SK-N-MC (cell line): ENCODE results near the gene WAC.
A peak's percentile ranks its signal among the peaks of the same experiment; 100 is the strongest.
"Not testable (repeated sequence)": the region's sequence is repeated elsewhere in the genome, so short reads cannot be mapped to it uniquely, and the experiment has no call there.

Experiments used
- DNase-seq: peaks from one replicate; pipeline ENCODE4 v3.0.0-alpha.2; 2011; ENCODE audit warnings: low read depth, low spot score
- H3K27ac ChIP-seq: fragments of 200-600 bp; sonication (generic); 2 replicates; pipeline ENCODE4 v1.5.1; 2016; ENCODE audit warnings: mixed run types
- H3K36me3 ChIP-seq: fragments of 200-600 bp; sonication (generic); 2 replicates; pipeline ENCODE4 v1.6.1; 2017; ENCODE audit warnings: antibody characterized with exemption, low read length, mixed read lengths; ENCODE audit not compliant: insufficient read depth
- H3K4me3 ChIP-seq: fragments of 200-600 bp; sonication (generic); 2 replicates; pipeline ENCODE4 v1.5.1; 2016
- H3K9ac ChIP-seq: fragments of 200-600 bp; sonication (generic); 2 replicates; pipeline ENCODE4 v1.8.0; 2017; ENCODE audit warnings: mixed run types, mixed read lengths; ENCODE audit not compliant: insufficient read length
- H3K9me3 ChIP-seq: fragments of 200-600 bp; sonication (generic); 2 replicates; pipeline ENCODE4 v1.6.1; 2017; ENCODE audit warnings: low read depth, mild to moderate bottlenecking, antibody characterized with exemption, low read length, moderate library complexity, mixed read lengths
- EZH2 ChIP-seq: fragments of 200-600 bp; sonication (generic); IDR thresholded peaks from one replicate; pipeline ENCODE4 v1.6.1; 2017; ENCODE audit warnings: antibody characterized with exemption
- FOXP2 ChIP-seq: optimal IDR thresholded peaks from 2 replicates; pipeline ENCODE3; 2011; ENCODE audit warnings: mild to moderate bottlenecking, moderate library complexity; ENCODE audit not compliant: insufficient read depth; ENCODE audit errors: extremely low read length, control extremely low read depth
- POLR2AphosphoS5 ChIP-seq: IDR thresholded peaks from 2 replicates; pipeline ENCODE4 v1.6.1; 2012; ENCODE audit warnings: mild to moderate bottlenecking, low read depth, low read length, borderline replicate concordance

Gene WAC

GRCh38 chr10:28569506-28570159 lies 36.7 kb downstream of the WAC start:
- peaks cover 31% of the 10 kb centered on the region for H3K36me3 ChIP-seq
- H3K27ac ChIP-seq, result peak overlapping the region; percentile 42
- H3K4me3 ChIP-seq, result no peak overlapping the region
- DNase-seq, result no peak
- no peaks in the 10 kb centered on the region for H3K9me3 ChIP-seq
- no peak overlapping the region for H3K9ac ChIP-seq
- TF ChIP-seq EZH2, result no peak
- no peak for TF ChIP-seq FOXP2
- TF ChIP-seq POLR2AphosphoS5, result no peak

DNA sequence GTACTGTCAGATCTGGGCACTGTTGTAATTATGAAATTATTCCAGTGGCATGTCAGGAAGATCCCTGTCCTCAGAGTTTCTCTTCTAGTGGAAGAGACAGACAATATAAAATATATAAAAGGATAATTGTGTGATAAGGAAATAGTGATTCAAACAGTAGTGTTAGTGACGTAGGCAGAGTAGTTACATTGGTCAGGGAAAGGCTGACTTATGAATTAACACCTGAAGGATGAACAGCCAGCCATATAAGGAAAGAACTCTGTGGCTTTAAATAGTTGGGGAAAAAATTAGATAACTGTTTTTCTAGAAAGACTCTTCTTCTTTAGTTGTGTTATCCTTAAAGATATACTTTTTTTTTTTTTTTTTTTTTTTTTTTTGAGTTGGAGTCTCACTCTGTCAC lies 37.7 kb downstream of the WAC start:
- DNase-seq, result no peak
- Histone ChIP-seq H3K9me3 (no peaks in the 10 kb centered on the region), H3K27ac (no peak overlapping the region), H3K4me3 (no peak overlapping the region), H3K9ac (no peak overlapping the region), H3K36me3 (peaks cover 29% of the 10 kb centered on the region)
- TF ChIP-seq FOXP2, result no peak
- no peak for TF ChIP-seq POLR2AphosphoS5
- no peak for TF ChIP-seq EZH2

- Histone ChIP-seq H3K27ac (no peak overlapping the region), H3K4me3 (no peak overlapping the region), H3K9me3 (no peaks in the 10 kb centered on the region), H3K36me3 (peaks cover 29% of the 10 kb centered on the region), H3K9ac (no peak overlapping the region)
- DNase-seq, result no peak
- TF ChIP-seq EZH2, result no peak
- no peak for TF ChIP-seq POLR2AphosphoS5
- no peak for TF ChIP-seq FOXP2
These were observed 38.3 kb downstream of the WAC start for GRCh38 chr10:28571265-28571664.

DNA sequence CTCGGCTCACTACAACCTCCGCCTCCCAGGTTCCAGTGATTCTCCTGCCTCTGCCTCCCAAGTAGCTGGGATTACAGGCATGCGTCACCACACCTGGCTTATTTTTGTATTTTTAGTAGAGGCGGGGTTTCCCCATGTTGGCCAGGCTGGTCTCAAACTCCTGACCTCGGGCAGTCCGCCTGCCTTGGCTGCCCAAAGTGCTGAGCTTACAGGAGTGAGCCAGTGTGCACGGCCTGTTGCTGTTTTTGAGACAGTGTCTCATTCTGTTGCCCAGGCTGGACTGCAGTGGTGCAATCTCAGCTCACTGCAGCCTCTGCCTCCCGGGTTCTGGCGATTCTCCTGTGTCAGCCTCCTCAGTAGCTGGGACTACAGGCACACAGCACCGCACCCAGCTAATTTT lies 41.3 kb downstream of the WAC start:
- peaks cover 32% of the 10 kb centered on the region for H3K36me3 ChIP-seq
- not testable (repeated sequence) for H3K9me3 ChIP-seq, H3K9ac ChIP-seq, DNase-seq, H3K4me3 ChIP-seq, H3K27ac ChIP-seq

DNA sequence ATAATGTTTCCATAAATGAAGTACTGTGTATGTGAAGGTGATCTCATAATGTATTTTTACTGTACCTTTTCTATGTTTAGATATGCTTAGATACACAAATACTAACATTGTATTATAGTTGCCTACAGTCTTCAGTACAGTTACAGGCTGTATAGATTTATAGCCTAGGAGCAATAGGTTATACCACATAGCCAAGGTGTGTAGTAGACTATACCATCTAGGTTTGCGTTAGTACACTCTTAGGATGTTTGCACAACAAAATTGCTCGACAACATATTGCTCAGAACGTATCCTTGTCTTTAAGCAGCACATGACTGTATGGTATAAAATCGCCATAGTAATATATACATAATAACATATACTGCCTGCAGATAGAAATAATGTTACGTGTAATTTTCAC lies 42.9 kb downstream of the WAC start:
- Histone ChIP-seq H3K9ac (no peak overlapping the region), H3K9me3 (no peaks in the 10 kb centered on the region), H3K4me3 (no peak overlapping the region), H3K27ac (no peak overlapping the region), H3K36me3 (peaks cover 45% of the 10 kb centered on the region)
- no peak for DNase-seq
- TF ChIP-seq EZH2, result no peak

DNA sequence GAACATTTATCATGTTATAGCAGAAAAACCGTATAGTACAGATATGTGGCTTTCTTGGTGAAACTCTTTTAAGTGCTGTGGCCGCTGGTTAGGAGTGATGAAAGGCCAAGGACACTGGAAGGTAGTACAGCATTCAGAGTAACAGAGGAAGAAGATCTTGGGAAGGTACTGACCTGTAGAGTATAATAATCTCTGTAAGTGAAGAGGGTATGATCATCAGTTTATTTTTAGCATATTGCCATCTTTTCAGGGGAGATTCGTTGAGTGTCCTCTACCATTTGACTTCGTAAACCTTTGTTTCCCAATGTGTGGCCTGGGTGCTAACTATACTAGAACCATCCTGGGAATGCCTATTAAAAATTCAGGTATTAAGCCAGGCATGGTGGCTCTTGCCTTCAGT lies 44.6 kb downstream of the WAC start:
- H3K9me3 ChIP-seq, result no peaks in the 10 kb centered on the region
- H3K9ac ChIP-seq, result no peak overlapping the region
- 0 out of 2 replicates have a peak overlapping the region, but pooled peaks have one; percentile 9 for H3K27ac ChIP-seq
- TF ChIP-seq FOXP2, result no peak
- TF ChIP-seq POLR2AphosphoS5, result no peak
- TF ChIP-seq EZH2, result no peak
- no peak overlapping the region for H3K4me3 ChIP-seq
- DNase-seq, result no peak
- H3K36me3 ChIP-seq, result peaks cover 53% of the 10 kb centered on the region

GRCh38 chr10:28578454-28578853 lies 45.5 kb downstream of the WAC start:
- TF ChIP-seq FOXP2 (no peak), POLR2AphosphoS5 (no peak), EZH2 (no peak)
- no peak for DNase-seq
- peaks cover 61% of the 10 kb centered on the region for H3K36me3 ChIP-seq
- H3K9ac ChIP-seq, result no peak overlapping the region
- H3K9me3 ChIP-seq, result no peaks in the 10 kb centered on the region
- H3K4me3 ChIP-seq, result no peak overlapping the region
- no peak overlapping the region for H3K27ac ChIP-seq

DNA sequence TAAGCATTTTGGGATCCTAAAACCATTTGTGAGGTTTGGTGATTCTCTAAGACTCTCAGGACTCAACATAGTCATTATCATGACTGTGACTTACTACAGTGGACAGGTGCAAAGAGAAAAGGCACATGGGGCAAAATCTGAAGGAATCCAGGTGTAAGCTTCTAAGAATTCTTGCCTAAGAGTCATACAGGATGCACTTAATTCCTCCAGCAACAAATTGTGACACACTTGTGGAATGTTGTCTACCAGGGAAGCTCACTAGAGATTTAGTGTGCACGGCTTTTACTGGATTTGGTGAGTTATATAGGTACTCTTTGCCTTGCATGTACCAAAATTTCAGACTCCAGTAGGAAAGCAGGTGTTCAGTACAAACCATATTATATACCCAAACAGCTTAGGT lies 47.9 kb downstream of the WAC start:
- peaks cover 76% of the 10 kb centered on the region for H3K36me3 ChIP-seq
- no peak overlapping the region for H3K27ac ChIP-seq
- no peaks in the 10 kb centered on the region for H3K9me3 ChIP-seq
- TF ChIP-seq FOXP2, result no peak
- no peak for TF ChIP-seq POLR2AphosphoS5
- TF ChIP-seq EZH2, result no peak
- no peak overlapping the region for H3K4me3 ChIP-seq
- no peak overlapping the region for H3K9ac ChIP-seq
- no peak for DNase-seq

DNA sequence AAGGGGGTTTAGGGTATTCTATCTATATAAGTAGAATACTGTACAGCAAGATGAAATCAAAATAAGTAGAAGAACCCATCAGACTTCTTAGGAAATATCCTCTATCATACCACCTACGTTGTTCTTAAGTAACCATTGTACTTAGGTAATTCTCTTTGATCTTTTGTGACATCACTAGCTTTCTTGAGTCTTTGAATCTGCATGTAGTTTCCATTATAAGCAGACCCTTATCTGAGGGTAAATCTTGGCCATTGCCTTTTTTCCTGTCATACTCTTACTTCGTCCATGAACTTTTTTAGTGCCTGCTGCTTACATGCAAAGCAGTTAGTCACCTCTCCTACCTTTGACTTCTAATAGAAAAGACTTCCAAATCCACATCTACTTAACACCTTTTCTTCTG lies 49.0 kb downstream of the WAC start:
- no peak for DNase-seq
- no peak overlapping the region for H3K27ac ChIP-seq
- H3K9me3 ChIP-seq, result no peaks in the 10 kb centered on the region
- H3K4me3 ChIP-seq, result no peak overlapping the region
- H3K36me3 ChIP-seq, result peaks cover 81% of the 10 kb centered on the region
- H3K9ac ChIP-seq, result no peak overlapping the region
- TF ChIP-seq FOXP2 (no peak), POLR2AphosphoS5 (no peak), EZH2 (no peak)
